HG03432 (cell line): ENCODE data around the gene FAF1.

Experiments
- ATAC-seq: cut with Tn5 transposase; IDR thresholded peaks from one replicate; pipeline ENCODE4 v1.9.1; 2021; ENCODE audit warnings: mild to moderate bottlenecking, moderate library complexity; ENCODE audit not compliant: unreplicated experiment

FAF1 gene

DNA sequence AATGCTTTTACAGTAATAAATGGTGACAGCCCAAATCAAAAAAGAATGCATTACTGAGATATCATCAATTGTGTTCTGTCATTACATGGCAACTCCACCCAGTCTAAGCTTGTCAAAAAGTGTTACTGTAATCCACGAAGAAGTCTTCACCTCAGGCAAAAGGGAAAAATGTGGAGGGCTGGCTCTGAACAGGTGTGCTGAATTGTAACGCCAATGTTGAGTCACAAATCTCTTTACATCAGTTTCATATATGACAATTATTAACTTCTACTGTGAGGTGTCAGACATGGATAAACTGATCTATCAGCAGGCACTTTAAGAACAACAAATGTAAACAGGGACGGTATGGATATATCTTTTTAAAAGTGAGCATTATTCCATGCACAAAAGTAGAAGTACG, 438.4 kb downstream of the FAF1 start:
- ATAC-seq, result peak; percentile 58

DNA sequence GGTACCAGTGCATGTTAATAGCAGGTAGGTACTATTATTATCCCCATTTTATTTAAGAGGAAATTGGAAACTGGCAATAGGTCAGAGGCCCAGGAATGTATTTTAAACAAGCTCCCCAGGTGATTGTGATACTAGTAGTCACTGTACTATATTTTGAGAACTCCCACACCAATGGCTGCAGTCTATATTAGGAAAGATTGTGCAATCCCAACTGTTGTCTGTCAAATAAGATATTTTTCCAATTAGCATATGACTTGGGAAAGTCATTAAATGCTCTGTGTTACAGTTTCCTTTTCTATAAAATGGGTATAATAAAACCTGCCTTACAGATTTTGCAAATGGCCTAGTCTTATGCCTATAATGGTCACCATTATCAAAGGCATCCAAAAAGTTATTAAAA, 442.6 kb downstream of the FAF1 start:
- no peak for ATAC-seq

DNA sequence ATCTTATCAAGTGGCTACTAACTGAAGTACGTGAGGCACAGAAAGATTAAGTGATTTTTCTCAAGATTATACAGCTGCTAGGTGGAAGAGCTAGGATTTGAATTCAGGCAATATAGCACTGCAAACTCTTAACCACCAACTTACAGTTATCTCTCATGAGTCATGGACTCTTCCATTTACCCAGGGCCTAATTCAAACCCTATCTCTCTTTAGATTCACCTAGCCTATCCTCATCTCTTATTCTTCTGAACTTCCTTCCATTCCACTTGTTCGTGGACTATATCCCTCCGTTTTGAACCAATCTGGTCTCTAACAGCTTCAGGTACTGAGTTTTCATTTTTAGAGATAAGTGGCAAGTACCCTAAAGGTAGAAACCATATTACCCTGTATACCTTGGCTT, 444.0 kb downstream of the FAF1 start:
- ATAC-seq, result no peak

DNA sequence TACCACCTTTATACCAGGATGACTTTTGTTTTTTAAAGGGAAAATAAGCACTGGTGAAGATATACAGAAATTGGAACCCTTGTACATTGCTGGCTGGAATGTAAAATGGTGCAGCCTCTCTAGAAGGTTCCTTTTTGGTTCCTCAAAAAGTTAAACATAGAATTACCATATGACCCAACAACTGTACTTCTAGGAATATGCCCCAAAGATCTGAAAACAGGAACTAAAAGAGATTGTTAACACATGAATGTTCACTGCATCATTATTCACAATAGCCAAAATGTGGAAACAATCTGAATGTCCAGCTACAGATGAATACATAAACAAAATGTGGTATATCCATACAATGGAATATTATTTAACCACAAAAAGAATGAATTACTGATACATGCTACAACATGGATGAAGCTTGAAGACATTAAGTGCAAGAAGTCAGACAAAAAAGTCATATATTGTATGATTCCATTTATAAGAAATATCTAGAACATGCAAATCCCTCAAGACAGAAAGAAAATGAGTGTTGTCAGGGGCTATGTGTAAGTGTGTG, 452.0 kb downstream of the FAF1 start:
- no peak for ATAC-seq

DNA sequence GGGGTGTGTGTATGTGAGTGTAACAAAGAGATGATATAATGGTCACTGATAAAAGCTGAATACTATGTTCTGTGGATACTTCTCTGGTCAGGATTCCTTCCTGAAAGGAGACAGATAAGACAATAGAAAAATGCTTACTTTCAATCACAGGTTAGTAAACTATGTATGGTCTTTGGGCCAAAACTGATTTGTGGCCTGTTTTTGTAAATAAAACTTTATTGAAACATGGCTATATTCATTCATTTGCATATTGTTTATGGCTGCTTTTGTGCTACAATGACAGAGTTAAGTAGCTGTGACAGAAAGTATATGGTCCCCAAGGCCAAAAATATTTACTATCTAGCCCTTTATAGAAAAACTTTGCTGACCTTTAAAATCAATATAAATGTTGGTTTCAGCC, 454.6 kb downstream of the FAF1 start:
- ATAC-seq, result no peak

DNA sequence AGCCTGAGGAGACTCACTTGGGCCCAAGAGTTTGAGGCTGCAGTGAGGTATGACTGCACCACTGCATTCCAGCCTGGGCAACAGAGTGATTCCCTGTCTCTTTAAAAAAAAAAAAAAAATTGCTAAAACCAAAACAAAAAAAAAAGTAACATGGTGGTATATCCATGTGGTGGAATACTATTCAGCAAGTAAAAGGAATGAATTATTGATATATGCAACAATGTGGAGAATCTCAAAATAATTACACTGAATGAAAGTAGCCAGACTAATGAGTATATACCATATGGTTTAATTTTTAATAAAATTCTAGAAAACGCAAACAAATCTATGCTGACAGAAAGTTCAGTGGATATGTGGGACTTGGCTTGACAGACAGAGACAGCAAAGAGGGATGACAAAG, 456.6 kb downstream of the FAF1 start:
- no peak for ATAC-seq

DNA sequence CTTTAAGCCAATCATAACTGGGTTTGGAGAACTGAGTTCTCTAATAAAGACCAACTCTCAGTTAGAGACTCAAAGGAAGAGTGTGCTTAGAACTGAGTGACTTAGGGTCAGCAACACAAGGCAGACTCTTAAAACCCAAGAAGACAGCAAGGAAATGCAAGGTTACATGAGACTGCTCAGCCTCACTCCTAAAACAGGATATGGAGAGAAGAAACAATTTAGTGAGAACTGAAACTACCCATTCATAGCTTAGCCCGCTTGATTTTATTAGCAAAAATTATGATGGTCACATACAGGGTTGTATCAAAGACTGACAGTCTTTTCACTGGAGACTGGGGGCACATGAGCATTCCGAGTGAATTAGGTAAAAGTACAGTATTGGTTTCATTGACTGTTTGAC, 457.9 kb downstream of the FAF1 start:
- peak; percentile 64 for ATAC-seq

DNA sequence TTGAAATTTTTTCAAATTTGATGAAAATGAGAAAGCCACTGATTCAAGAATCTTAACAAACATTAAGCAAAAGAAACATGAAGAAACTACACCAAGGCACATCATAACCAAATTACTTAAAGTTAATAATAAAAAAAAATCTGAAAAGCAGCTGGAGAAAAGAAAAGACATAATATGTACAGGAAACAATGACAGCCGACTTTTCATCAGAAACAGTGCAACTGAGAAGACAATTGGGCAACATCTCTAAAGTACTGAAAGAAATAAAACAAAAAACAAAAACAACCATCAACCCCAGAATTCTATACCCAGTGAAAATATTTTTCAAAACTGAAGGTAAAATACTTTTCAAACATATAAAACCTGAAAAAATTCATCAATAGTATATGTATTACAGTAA, 463.1 kb downstream of the FAF1 start:
- no peak for ATAC-seq

DNA sequence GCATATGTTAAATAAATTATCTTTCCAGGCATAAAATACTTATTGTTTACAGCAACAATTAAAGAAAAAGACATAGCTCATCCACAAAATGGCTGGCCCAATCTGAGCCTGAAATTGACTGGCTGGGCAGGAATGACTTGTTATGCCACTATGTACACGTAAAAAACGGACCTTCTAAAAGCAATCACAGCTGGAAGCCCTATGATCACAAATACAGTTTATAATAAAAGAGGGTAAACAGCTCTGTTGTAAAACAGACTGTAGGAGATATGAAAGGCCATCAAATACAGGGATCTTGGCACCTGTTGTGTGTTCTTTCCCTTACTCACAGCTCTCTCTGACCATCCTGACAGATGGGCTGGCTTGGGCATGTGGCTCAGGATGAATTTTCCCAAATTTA, 466.4 kb downstream of the FAF1 start:
- ATAC-seq, result no peak

DNA sequence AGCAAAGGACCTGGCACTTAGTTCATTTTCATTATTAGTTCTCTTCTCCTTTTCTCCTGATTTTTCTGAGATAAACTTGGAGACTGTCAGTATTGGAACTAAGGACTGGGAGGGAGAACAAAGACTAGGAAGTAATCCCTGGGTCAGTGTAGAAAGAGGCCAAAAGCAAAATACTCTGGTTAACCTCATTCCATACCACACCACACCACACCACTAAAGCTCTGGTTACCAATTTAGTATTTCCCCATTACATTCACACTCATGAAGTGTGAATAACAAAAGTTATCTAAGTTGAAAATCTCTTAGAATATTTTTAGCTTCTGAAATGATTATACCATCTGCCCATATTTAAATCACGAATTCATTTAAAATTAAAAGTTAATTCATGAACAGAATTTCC, 467.9 kb downstream of the FAF1 start:
- no peak for ATAC-seq

DNA sequence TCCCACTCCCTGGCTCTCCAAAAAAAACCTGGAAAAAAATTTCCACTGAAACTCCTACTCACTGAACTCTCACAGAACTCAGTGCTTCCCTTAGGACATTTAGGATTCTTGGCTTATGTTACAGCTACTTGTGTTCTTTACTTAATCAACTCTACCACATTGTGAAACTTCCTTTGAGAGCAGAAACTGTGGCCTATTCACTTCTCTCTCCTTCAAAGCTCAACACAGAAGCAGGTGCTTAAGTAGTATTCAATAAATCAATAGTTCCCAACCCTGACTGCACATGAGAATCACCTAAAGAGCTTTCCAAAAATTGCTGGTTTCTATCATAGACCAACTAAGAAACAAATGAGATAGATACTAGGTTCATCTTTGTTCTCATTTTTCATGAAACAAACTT, 468.9 kb downstream of the FAF1 start:
- ATAC-seq, result no peak

DNA sequence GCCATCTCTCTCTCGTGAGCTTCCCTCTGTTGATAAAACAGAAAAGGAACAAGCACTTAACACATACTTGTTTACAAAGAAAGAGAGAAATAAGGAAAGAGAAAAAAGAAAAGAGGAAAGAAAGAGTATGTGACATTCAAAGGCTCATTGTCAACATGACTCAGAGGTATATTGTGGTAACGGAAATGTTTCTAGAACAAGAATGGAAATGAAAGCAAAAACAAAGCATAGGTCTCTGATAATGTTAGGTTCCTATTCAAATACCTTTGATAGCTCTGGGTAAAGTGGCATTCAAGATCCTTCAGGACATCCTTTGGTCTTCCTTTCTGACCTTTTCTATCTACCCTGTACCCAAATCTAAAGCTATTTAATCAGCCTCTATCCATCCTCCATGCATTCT, 469.4 kb downstream of the FAF1 start:
- no peak for ATAC-seq

DNA sequence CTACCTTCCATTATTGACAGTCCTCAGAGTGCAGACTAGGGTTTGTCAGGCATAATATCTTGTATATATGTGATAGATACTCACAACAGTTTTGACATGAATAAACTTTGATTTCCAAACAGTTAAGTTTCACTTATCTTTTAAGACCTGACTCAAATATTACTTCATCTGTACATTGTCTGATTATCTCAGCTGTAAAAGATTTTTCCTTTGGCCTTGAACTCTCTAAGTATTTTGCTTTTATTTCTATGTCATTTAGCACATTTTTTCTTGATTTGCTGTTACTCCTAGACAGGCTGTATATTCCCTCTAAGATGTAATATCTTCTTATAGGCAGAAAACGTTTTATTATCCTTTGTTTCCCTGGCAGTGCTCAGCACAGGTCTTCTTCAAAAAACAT, 471.2 kb downstream of the FAF1 start:
- no peak for ATAC-seq

DNA sequence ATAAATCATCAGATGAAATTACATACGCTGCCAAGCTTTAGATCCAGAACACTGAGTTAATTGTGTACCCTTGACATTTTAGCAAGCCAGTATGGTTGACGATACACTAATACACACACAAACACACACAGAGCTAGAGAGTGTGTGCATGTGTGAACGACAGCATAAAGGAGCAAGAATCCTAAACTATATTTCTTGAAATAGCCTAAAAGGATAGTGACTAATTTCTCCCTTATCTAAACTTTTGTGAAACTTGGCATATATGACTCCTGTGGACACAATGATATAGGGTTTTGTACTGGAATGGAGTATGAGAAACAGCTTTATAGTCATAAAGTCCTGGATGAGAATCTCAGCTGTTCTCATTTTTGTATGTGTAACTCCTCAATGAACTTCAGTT, 471.7 kb downstream of the FAF1 start:
- no peak for ATAC-seq

DNA sequence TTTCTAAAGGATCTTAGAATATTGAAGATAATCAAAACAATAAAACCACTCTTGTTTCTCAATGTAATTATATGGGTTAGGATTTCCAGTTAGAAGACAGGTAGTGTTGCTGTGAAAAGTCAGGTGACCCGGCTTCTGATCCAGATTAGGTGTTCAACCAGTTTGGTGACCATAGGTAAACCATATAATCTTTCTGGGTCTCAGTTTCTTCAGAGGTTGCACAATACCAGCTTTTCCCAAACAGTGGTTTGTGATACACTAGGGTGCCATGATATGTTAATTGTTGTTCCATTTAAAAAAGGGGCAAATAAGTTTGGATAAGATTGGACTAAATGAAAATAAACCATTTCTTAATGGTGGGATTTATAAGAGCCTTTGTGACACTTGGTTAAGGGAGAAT, 472.3 kb downstream of the FAF1 start:
- no peak for ATAC-seq

DNA sequence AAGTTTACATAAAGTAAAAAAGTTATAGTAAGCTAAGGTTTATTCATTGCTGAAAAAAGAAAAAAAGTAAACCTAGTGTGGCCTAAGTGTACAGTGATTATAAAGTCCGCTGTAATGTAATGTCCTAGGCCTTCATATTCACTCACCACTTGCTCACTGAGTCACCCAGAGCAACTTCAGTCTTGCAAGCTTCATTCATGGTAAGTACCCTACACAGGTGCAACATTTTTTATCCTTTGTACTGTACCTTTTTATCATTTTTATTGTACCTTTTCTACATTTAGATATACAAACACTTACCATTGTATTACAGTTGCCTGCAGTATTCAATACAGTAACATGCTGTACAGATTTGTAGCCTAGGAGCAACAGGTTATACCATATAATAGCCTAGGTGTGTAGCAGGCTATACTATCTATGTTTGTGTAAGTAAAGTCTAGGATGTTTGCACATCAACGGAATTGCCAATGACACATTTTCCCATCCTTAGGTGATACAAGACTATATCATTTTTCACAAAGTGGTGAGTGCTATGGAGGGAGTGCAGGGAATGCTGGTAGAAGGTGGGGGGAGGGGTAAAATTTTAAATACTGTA, 478.8 kb downstream of the FAF1 start:
- no peak for ATAC-seq

DNA sequence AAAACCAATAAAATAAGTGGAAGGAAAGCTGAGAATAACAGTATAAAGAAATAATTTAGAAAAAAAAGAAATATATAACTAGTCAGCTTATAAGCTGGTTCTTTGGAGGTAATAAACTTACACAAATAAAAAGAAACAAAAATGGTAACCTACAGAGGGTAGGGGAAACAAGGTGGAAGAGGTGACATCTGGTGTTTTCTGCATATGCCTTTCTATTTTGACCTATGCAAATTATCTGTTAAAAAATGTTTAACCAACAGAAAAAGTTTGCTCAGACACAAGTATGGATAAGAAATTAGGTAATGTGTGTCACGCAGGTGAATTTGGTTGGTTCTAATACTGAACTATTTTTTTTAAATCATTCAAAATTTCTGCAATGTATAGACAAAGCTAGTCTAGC, 483.3 kb downstream of the FAF1 start:
- ATAC-seq, result no peak

DNA sequence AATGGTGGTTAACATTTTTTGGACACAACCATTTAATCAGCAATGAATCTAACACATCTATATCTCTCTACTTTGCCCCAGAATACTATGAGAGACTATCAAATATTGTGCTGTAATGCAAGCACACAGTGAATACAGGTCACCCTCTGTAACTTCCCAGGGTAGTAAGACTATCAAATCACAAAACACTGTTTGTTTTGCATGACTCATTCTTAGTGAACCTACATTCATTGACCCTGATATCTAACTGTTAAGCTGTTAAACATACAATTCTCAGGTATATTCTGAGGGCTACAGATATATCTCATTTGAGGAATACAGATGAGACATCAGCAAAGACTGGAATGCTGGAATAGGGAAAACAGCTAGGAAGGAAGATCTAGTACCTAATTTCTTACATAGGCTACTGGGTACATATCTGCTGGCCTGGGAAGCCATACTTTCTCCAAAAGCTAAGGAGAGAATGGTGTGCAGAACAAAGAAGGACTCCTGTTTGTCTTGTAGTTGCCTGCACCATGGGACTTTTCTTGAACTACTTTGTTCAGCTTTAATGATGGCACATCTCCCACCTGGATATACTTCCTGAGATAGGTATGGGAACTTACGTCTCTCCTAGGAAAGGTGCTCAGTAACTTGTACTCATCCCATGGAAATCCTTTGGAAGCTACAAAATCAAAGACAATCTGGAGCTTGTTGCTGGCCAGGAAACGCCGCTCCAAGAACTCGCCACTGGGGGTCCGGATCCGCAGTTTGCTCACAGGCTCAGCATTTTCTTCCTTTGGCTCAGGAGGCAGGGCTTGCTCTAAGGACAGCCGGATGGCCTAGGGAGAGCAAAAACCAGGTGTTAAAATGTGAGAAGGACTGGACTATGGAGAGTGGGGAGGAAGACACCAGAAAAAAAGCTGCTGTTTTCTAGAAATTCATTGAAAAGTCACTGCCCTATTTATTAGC, 484.9 kb downstream of the FAF1 start:
- ATAC-seq, result no peak

DNA sequence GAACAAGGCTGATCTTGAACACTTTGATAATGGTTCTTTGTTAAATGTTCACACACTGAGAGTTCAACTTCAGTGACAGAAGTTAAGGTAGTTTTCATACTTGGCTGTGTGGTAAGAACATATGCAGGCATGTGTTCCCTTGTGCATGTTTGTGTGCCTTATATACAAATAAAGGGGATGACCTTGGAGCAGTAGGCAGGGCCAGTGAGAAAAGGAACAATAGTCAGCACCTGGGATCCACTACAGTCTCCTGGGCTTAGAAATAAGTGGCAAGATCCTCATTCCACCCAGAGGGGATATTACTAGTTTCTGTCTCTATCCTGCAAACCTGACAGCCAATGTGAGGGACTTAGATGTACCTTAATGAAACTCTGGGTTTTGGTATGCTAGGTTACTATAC, 486.6 kb downstream of the FAF1 start:
- no peak for ATAC-seq

DNA sequence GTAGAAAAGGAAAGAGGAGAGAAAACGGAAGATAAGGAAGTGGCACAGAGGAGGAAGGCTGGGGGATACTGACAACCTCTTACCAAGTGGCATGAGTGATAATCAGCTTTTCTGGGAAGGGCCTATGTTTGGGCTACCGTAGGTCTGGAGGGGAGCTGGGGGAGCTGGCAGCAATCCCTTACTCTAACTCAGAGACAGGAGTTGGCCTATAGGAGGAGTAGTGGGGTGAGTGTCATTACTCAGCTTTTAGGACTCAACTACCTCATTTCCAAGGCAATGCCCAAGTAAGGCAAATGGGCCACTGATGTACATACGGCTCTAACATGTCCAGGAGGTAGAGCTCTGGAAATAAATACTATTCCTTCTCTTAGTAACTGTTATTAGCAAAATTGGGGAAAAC, 488.1 kb downstream of the FAF1 start:
- no peak for ATAC-seq

DNA sequence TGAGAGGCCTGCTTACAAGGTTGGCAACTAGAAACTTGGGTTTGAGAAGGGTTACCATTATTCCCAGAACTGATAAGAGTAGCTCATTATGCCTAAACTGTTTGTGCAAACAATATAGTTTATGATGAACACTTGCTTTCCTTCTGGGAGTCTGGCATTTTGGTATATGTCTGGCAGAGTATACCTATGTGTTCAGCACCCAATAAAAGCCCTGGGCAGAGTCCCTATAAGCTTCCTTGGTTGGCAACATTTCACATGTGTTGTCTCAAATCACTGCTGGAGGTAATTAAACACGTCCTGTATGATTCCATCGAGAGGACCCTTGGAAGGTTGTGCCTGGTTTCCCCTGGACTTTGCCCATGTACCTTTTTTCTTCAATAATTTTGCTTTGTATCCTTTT, 497.1 kb downstream of the FAF1 start:
- ATAC-seq, result no peak

DNA sequence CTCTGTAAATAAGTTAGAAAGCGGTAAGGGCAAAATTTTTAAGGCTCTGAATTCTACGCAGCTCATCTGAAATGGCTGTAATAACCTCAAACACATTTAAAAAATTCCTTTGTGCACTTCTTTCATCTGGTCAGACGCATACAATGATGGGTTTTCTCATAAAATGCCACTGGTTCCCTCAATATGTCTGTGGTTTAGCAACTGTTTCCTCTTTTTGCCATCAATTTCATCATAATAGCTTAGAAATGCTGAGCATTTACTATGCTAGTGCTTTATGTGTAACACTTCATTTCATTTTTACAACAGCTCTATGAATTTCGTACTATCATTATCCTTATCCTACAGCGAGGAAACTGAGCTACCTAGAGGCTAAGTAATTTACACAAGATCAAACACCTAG, 501.6 kb downstream of the FAF1 start:
- no peak for ATAC-seq
